COLO829 (cell line): ENCODE measurements around the gene CNIH2.

ENCODE experiments used
- DNase-seq: peaks from one replicate; pipeline ENCODE4 v3.0.0; 2012; ENCODE audit warnings: low spot score

The CNIH2 gene

DNA sequence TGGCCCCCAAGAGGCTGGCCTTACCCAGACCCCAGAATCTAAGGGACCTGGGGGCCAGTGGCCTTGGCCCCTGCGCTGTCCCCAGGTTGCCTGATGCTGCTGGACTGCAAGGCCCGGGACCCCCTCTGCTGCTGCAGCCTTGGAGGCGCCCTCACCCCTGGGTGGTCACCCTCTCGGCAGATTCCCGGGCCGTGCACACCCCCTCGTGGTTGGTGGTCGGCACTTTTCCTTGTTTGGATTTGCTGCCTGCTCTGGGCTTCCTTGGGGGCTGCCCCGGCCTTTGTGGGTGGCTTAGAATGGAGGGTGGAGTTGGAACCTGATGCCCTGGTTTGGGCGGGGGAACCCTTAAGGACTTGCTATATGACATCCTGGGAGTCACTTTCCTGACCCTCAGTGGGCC, 53.0 kb downstream of the CNIH2 start:
- no peak for DNase-seq

DNA sequence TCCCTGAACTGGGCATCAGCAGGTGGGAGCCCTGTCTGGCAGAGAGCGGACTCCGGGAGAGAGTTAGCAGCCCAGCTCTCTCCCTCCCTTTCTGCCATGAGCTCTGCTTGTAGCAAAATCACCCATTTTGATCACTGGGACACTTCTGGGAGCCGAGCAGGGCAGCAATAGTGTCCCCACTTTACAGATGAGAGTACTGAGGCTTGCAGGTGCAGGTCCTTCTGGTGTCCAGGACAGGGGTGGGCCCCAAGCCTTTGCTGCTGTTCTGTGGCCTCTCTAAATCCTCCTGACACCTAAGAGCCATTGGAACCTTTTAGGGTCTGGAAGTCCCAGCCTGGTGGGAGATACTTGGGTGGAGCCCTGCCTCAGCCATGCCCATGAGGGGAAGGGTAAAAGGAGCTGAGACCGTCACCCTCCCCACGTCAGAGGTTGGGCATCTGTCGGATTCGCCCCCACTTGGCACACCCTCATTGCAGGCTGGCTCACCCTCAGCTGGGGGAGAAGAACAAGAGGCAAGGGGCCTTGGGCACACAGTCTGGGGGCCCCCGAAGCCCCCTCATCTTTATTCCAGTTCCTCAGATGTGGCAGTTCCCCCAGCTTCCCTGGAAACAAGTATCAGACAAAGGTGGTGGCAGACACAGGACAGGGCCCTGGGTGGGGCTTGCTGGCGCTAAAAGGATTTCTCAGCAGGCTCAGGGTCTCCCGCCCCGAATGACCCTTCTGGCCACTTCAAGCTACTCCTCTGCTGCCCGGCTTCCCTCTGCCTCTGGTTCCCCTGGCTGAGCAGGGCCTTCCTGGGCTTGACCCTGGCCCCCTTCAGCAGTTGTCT, 53.8 kb downstream of the CNIH2 start:
- no peak for DNase-seq

- no peak for DNase-seq
These were observed 54.6 kb downstream of the CNIH2 start for GRCh38 chr11:66332371-66333219.

DNA sequence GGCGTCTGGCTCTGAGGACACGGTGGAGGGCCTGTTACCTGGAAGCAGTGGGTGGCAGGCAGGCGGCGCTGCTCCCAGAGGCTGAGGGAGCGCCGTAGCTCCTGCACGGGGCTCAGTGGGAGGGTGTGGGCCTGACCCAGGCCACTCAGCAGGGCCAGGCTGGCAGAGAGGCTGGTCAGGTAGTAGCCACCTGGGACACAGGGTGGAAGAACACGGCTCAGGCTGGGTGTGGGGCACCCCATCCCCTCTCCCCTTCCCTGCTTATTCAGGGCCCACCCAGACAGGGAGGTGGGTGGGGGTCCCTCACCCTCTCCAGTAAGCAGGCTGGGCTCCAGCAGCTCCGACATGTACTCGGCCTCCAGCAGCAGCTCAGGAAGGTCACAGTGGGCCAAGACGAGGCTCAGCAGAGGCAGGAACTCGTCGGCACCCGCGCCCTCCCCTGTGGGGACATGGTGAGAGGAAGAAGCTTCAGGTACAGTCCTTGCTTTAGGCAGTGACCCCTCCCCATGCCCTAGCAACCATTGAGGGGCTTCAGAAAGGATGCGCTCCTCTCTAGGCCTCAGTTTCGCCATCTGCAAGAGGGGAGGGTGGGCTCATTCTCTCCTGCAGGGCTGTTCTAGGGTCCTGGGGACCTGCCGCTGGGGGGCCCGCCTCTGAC, 55.4 kb downstream of the CNIH2 start:
- no peak for DNase-seq
